SH-SY5Y (cell line): ENCODE results near the gene DAP.

Source experiments
- GATA2 ChIP-seq: IDR thresholded peaks from 2 replicates; pipeline ENCODE4 v1.6.1; 2011; ENCODE audit warnings: mild to moderate bottlenecking, low read depth, low read length
- GATA3 ChIP-seq: IDR thresholded peaks from 2 replicates; pipeline ENCODE4 v1.6.1; 2011; ENCODE audit warnings: low read depth, mild to moderate bottlenecking, low read length, moderate library complexity

The DAP gene

GRCh38 chr5:10644192-10644591 is 116.8 kb downstream of the DAP start:
- TF ChIP-seq GATA3 (no peak), GATA2 (no peak)

GRCh38 chr5:10642367-10642766 is 118.7 kb downstream of the DAP start:
- TF ChIP-seq GATA2 (no peak), GATA3 (no peak)

GRCh38 chr5:10639846-10640368 is 121.1 kb downstream of the DAP start:
- TF ChIP-seq GATA2 (no peak), GATA3 (no peak)

- no peak for TF ChIP-seq GATA3
- TF ChIP-seq GATA2 = no peak
Observed at GRCh38 chr5:10637944-10638343, 123.1 kb downstream of the DAP start.

GRCh38 chr5:10636363-10637142 is 124.5 kb downstream of the DAP start:
- TF ChIP-seq GATA2 = no peak
- no peak for TF ChIP-seq GATA3

- no peak for TF ChIP-seq GATA3
- no peak for TF ChIP-seq GATA2
Observed at GRCh38 chr5:10635867-10636350, 125.1 kb downstream of the DAP start.

- TF ChIP-seq GATA2 (no peak), GATA3 (no peak)
Observed at GRCh38 chr5:10635257-10635866, 125.7 kb downstream of the DAP start.

- TF ChIP-seq GATA3 = no peak
- no peak for TF ChIP-seq GATA2
Observed at GRCh38 chr5:10634562-10634961, 126.5 kb downstream of the DAP start.

- no peak for TF ChIP-seq GATA2
- TF ChIP-seq GATA3 = no peak
Observed at GRCh38 chr5:10634050-10634449, 127.0 kb downstream of the DAP start.

- TF ChIP-seq GATA2 (no peak), GATA3 (no peak)
Observed at GRCh38 chr5:10633271-10634049, 127.6 kb downstream of the DAP start.

- TF ChIP-seq GATA3 = no peak
- no peak for TF ChIP-seq GATA2
Observed at GRCh38 chr5:10632110-10632761, 128.8 kb downstream of the DAP start.

- no peak for TF ChIP-seq GATA2
- no peak for TF ChIP-seq GATA3
Observed at GRCh38 chr5:10631316-10631996, 129.6 kb downstream of the DAP start.

- TF ChIP-seq GATA3 = no peak
- no peak for TF ChIP-seq GATA2
Observed at GRCh38 chr5:10630126-10630525, 130.9 kb downstream of the DAP start.
